Effector CD4-positive, alpha-beta T cell (primary cell): ENCODE measurements around the gene STK32A.

Experiments
- DNase-seq: peaks from one replicate; pipeline ENCODE4 v3.0.0-alpha.2; 2020

The STK32A gene

GRCh38 chr5:147396070-147396823, 161.4 kb downstream of the STK32A start:
- no peak for DNase-seq

GRCh38 chr5:147397616-147398015, 162.8 kb downstream of the STK32A start:
- DNase-seq: no peak

- DNase-seq: no peak
These were observed 164.0 kb downstream of the STK32A start for GRCh38 chr5:147398860-147399259.

- DNase-seq: no peak
These were observed 165.4 kb downstream of the STK32A start for GRCh38 chr5:147400126-147400809.

GRCh38 chr5:147400881-147401280, 166.1 kb downstream of the STK32A start:
- DNase-seq: no peak

GRCh38 chr5:147403651-147404640, 169.1 kb downstream of the STK32A start:
- DNase-seq: no peak

DNA sequence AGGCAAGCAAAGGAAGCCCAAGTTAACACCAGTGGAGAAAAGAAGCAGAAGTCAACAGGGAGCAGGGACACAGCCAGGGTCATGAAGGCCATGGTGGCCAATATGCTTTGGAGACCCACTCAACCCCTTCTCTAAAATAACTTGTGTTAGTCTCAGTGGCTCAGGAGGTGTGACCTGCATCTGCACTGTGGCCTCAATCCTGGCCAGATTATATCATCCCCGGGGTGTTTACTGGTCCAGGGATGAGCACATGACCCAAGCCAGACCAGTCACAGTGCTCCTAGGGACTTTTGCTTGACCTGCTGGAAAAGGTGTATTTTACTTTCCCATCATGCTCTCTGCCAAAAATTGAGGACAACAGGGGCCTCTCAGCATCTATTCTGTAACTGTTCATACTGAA, 169.9 kb downstream of the STK32A start:
- DNase-seq: no peak

GRCh38 chr5:147406636-147407035, 171.8 kb downstream of the STK32A start:
- no peak for DNase-seq

- DNase-seq: no peak
These were observed 172.4 kb downstream of the STK32A start for GRCh38 chr5:147407094-147407681.

GRCh38 chr5:147408980-147409379, 174.2 kb downstream of the STK32A start:
- DNase-seq: no peak

DNA sequence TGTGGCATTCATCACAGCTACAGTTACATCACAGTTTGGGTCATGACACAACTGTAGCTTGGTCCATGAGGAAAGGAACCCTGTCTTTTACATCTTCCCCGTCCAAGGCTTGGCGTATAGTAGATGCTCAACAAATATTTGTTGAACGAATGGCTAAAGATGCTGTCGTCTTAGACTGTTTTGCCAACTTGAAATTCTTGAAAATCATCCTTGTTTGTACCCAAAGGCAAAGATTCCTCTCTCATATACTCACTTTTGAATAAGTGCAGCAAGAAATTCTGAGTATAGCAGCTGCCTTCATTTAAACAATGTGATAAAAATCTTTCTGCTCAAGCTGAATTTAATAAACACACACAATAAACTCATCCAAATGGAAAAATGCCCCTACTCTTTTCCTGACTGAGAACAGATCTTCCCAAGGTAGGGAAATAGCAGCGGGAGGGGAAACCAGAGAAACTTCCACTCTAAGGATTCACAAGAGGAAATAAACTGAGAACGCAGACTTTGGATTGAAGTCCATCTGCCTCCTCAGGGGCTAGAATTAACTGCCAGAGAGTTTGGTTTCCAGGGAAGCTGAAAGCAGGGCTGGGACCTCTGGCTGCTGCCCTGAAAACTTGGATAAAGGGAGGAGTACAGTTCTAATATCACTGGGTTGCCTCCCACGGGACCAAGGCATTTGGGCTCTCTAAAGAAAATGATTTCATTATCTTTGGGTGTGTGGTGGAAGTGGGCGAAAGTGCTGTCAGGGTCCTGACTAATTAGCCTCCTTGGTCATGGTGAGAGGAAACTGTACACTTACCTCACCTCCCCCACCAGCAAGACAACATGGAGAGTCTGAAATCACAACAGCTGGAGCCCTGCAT, 175.9 kb downstream of the STK32A start:
- no peak for DNase-seq

- DNase-seq: no peak
These were observed 176.8 kb downstream of the STK32A start for GRCh38 chr5:147411359-147412319.

DNA sequence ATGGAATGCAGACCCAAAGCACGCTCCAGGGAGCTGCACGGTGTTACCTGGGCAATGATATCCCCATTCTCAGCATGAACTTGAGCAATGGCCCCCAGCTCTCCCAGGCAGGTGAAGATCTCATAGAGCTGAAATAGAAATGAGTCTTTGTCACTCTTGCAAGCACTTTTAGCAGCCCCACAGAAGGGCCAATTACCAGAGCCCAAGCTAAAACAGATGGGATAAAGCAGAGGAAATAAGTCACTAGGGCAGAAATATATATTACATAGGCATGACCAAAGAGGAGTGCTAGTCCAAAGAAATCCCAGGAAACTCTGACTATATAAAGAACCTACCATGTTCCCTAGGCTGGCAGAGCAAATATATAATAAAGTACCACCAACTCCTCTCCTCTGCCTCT, 177.7 kb downstream of the STK32A start:
- DNase-seq: no peak

- no peak for DNase-seq
These were observed 178.4 kb downstream of the STK32A start for GRCh38 chr5:147413266-147413665.

DNA sequence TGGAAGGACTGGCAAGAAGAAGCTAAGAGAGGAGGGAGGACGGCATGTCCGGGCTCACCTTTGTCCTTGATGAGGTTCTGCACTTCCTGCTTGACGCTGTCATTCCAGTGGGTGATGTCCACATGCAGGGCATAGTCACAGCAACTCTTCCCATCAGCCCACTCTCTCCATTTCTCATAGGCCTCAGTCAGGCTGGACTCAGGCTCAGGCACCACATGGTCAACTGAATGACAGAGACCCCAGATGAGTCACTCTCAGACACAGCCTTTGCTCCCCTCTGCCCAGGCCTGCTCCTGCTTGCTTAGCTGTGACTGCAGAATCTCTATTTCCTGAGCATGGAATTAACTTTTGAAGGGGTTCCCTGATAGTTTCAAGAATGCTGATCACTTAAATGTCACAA, 180.8 kb downstream of the STK32A start:
- no peak for DNase-seq

DNA sequence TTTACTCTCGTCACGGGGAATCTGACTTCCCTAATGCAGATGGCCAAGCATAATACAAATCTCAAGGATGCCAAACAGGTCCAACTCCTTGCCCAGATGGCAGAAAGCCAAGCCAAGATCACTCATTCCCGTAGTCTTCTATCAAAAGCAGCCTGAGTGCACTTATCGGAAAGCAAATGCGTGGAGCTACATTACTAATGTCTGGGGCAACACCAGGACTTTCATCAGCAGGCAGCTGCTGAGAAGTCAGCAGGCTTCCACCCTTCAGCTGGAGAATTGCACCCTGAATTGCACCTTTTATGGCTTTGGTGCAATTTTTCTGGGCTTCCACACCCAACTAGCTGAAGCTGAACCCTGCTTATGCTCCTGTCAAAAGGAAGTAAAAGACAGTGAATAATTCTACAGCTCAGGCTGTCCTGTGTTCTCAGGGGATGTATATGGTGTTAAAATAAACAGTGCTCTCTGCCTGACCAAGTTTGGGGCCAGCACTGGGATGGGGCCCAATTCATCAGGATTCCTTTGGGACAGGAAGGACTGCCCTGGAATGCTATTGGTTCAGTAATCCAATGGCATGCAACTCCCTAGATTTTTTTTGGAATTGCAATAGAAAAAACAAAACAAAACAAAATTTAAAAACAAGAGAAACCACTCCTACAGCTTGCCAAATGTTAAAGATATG, 182.4 kb downstream of the STK32A start:
- no peak for DNase-seq

GRCh38 chr5:147418613-147419012, 183.8 kb downstream of the STK32A start:
- no peak for DNase-seq

GRCh38 chr5:147426640-147427327, 192.0 kb downstream of the STK32A start:
- no peak for DNase-seq
